ENCODE results near the gene ELMOD3. TPM values are rescaled to one million over a fixed set of nuclear protein-coding genes. Genes with fewer than 3 reads are reported as not detected.

ELMOD3 gene
- total and polyA plus RNA-seq, 2 of the 8 experiments (the other 6 are each of a cell fraction or from before 2014, with no cell fraction given): 8.5 to 10.2 TPM

GRCh38 chr2:85439025-85439472 lies 84.5 kb downstream of the ELMOD3 start:
- Histone ChIP-seq H2BK120ac (replicated peaks; ENCODE audit: low read depth, low read length) (no peak overlapping the region), H3K27ac (ENCODE audit: low read depth, low read length) (no peak overlapping the region), H4K5ac (ENCODE audit: insufficient read length, low read depth, low read length) (no peak overlapping the region), H3K4me2 (ENCODE audit: insufficient read depth in 1 of 2, low read depth in 2 of 2, low read length in 2 of 2) (no peak overlapping the region), H3K27me3 (replicated peaks in 1 of 4; ENCODE audit: control insufficient read depth in 3 of 4, extremely low read depth in 1 of 4, insufficient read depth in 3 of 4, low read length in 3 of 4) (peaks cover 0 to 14% (median 5%) of the 10 kb centered on the region in 4 experiments; a peak in 4 of 7 replicates), H2BK20ac (ENCODE audit: low read length) (no peak overlapping the region), H2AK5ac (ENCODE audit: low read depth, low read length) (no peak overlapping the region; the same call in 1 of the 2 replicates), H2AFZ (ENCODE audit: low read length) (no peak overlapping the region), H4K20me1 (replicated peaks in 1 of 2; ENCODE audit: control insufficient read depth in 1 of 2, insufficient read depth in 2 of 2, low read length in 2 of 2) (no peaks in the 10 kb centered on the region), H3K4me1 (replicated peaks in 1 of 4; ENCODE audit: control insufficient read depth in 3 of 4, insufficient read depth in 4 of 4, low read length in 3 of 4) (peaks cover 7 to 26% (median 20%) of the 10 kb centered on the region in 4 experiments), H3K9ac (replicated peaks in 1 of 4; ENCODE audit: extremely low read depth in 1 of 4, low read depth in 3 of 4, low read length in 3 of 4) (no peak overlapping the region), H2BK15ac (ENCODE audit: low read length) (no peak overlapping the region), H3K79me2 (ENCODE audit: control insufficient read depth in 1 of 2, insufficient read depth in 2 of 2, low read length in 2 of 2) (no peaks in the 10 kb centered on the region), H4K8ac (ENCODE audit: extremely low read depth, insufficient read depth, low read length) (no peak overlapping the region), H4K91ac (replicated peaks; ENCODE audit: insufficient read length, low read length) (no peak overlapping the region), H2BK12ac (ENCODE audit: low read depth, low read length) (no peak overlapping the region), H3K14ac (ENCODE audit: insufficient read length) (no peak overlapping the region), H3K79me1 (ENCODE audit: low read depth, low read length) (no peaks in the 10 kb centered on the region; the same call in 1 of the 2 replicates), H3K9me3 (ENCODE audit: insufficient read depth in 2 of 2, low read depth in 1 of 2, low read length in 1 of 2) (no peaks in the 10 kb centered on the region), H3K56ac (replicated peaks; ENCODE audit: insufficient read length, low read depth, low read length) (no peak overlapping the region), H3K23me2 (ENCODE audit: low read depth, low read length) (peaks cover 2% of the 10 kb centered on the region; the same call in 1 of the 2 replicates), H3K18ac (ENCODE audit: extremely low read depth, low read length) (no peak overlapping the region), H2BK5ac (ENCODE audit: low read depth, low read length) (no peak overlapping the region), H3K4ac (replicated peaks; ENCODE audit: insufficient read length, low read depth, low read length) (no peak overlapping the region), H3K36me3 (ENCODE audit: control insufficient read depth in 2 of 4, insufficient read depth in 4 of 4, low read length in 3 of 4) (no peaks in the 10 kb centered on the region), H3K23ac (ENCODE audit: insufficient read length) (no peak overlapping the region), H3K4me3 (ENCODE audit: extremely low read depth in 1 of 4, insufficient read depth in 2 of 4, low read depth in 3 of 4, low read length in 4 of 4) (no peak overlapping the region)
- 88% methylated on average over 6 of the region's 6 CpGs; no CpG with 5 or more reads in 1 of the 2 experiments for WGBS, 2 experiments (ENCODE audit: extremely low coverage in 1 of 2, insufficient coverage in 1 of 2, insufficient read length in 1 of 2, insufficient replicate concordance in 2 of 2, low coverage in 1 of 2, low lambda C conversion rate in 2 of 2, missing lambda C conversion rate in 1 of 2)
- DNase-seq (ENCODE audit: low read depth in 1 of 2, low spot score in 2 of 2) (no peak), FAIRE-seq (no peak)
- CTCF ChIA-PET (ENCODE audit: partially characterized antibody): interaction anchor here (0.8 to 2.3 kb wide), 9 partner anchors 8 to 113 kb away, joined by 3 to 7 read pairs (median 4); no protein-coding TSS in a partner anchor
- POLR2A ChIA-PET (ENCODE audit: partially characterized antibody): interaction anchor here (0.9 to 55.3 kb wide), 9 partner anchors 8 to 108 kb away, joined by 3 to 1889 read pairs (median 4); partner anchors contain the start of genes GGCX, MAT2A and SH2D6
- TF ChIP-seq GABPA (IDR thresholded peaks at IDR 0.05; ENCODE audit: borderline replicate concordance, insufficient read depth, low read length) (no peak), KDM1A (IDR thresholded peaks at IDR 0.05; ENCODE audit: borderline replicate concordance, low read length) (no peak), RXRA (IDR thresholded peaks at IDR 0.05; ENCODE audit: insufficient read depth, low read depth, low read length) (no peak), MAFK (IDR thresholded peaks at IDR 0.05; ENCODE audit: low read depth, low read length) (no peak), USF2 (IDR thresholded peaks at IDR 0.05; ENCODE audit: low read length) (no peak), KDM4A (IDR thresholded peaks at IDR 0.05; ENCODE audit: low read depth, low read length, severe bottlenecking) (no peak), TAF1 (IDR thresholded peaks at IDR 0.05; ENCODE audit: low read depth, low read length) (no peak), CTBP2 (IDR thresholded peaks at IDR 0.05; ENCODE audit: borderline replicate concordance, insufficient read depth, insufficient read length, low read length) (no peak), EZH2 (IDR thresholded peaks at IDR 0.05; ENCODE audit: low read depth, low read length, severe bottlenecking) (no peak), SRF (IDR thresholded peaks at IDR 0.05; ENCODE audit: low read depth, low read length) (no peak), RAD21 (IDR thresholded peaks at IDR 0.05 in 1 of 2, conservative IDR thresholded peaks at IDR 0.05 in 1 of 2; ENCODE audit: low read depth in 2 of 2, low read length in 2 of 2) (no peak), SP4 (IDR thresholded peaks at IDR 0.05; ENCODE audit: low read length) (no peak)

Data from H1 (cell line).